ENCODE measurements around the gene CTNNBL1.
A peak's percentile ranks its signal among the peaks of the same experiment; 100 is the strongest.

Gene CTNNBL1

GRCh38 chr20:37729909-37730308 is 36.1 kb downstream of the CTNNBL1 start:
- TF ChIP-seq CTCF (IDR thresholded peaks at IDR 0.05; ENCODE audit: low read depth, low read length), result no peak
- no peak for TF ChIP-seq MYC (IDR thresholded peaks at IDR 0.05; ENCODE audit: low read depth, low read length)
- TF ChIP-seq POLR2A (IDR thresholded peaks at IDR 0.05; ENCODE audit: extremely low read depth, insufficient read length), result no peak
- no peak for TF ChIP-seq MAX (IDR thresholded peaks at IDR 0.05; ENCODE audit: low read depth, low read length)
- H3K4me3 ChIP-seq (ENCODE audit: low read depth, low read length), result no peak overlapping the region
- DNase-seq (ENCODE audit: low read depth), result no peak

- TF ChIP-seq CTCF (IDR thresholded peaks at IDR 0.05; ENCODE audit: low read depth, low read length), result no peak
- DNase-seq (ENCODE audit: low read depth), result no peak
- no peak overlapping the region for H3K4me3 ChIP-seq (ENCODE audit: low read depth, low read length)
Observed at GRCh38 chr20:37733416-37733815, 39.6 kb downstream of the CTNNBL1 start.

GRCh38 chr20:37734228-37734985 is 40.6 kb downstream of the CTNNBL1 start:
- TF ChIP-seq POLR2A (IDR thresholded peaks at IDR 0.05; ENCODE audit: extremely low read depth, insufficient read length), result no peak
- no peak for TF ChIP-seq MYC (IDR thresholded peaks at IDR 0.05; ENCODE audit: low read depth, low read length)
- no peak for TF ChIP-seq CTCF (IDR thresholded peaks at IDR 0.05; ENCODE audit: low read depth, low read length)
- TF ChIP-seq MAX (IDR thresholded peaks at IDR 0.05; ENCODE audit: low read depth, low read length), result no peak
- H3K4me3 ChIP-seq (ENCODE audit: low read depth, low read length), result no peak overlapping the region
- no peak for DNase-seq (ENCODE audit: low read depth)

- no peak for DNase-seq (ENCODE audit: low read depth)
- TF ChIP-seq POLR2A (IDR thresholded peaks at IDR 0.05; ENCODE audit: extremely low read depth, insufficient read length) (no peak), MYC (IDR thresholded peaks at IDR 0.05; ENCODE audit: low read depth, low read length) (no peak), CTCF (IDR thresholded peaks at IDR 0.05; ENCODE audit: low read depth, low read length) (no peak)
- no peak overlapping the region for H3K4me3 ChIP-seq (ENCODE audit: low read depth, low read length)
Observed at GRCh38 chr20:37735541-37735940, 41.7 kb downstream of the CTNNBL1 start.

- TF ChIP-seq MYC (IDR thresholded peaks at IDR 0.05; ENCODE audit: low read depth, low read length) (no peak), CTCF (IDR thresholded peaks at IDR 0.05; ENCODE audit: low read depth, low read length) (no peak), POLR2A (IDR thresholded peaks at IDR 0.05; ENCODE audit: extremely low read depth, insufficient read length) (no peak), MAX (IDR thresholded peaks at IDR 0.05; ENCODE audit: low read depth, low read length) (no peak)
- DNase-seq (ENCODE audit: low read depth), result no peak
- H3K4me3 ChIP-seq (ENCODE audit: low read depth, low read length), result no peak overlapping the region
Observed at GRCh38 chr20:37736132-37736531, 42.3 kb downstream of the CTNNBL1 start.

GRCh38 chr20:37737826-37738420 is 44.1 kb downstream of the CTNNBL1 start:
- H3K4me3 ChIP-seq (ENCODE audit: low read depth, low read length), result no peak overlapping the region
- TF ChIP-seq MYC (IDR thresholded peaks at IDR 0.05; ENCODE audit: low read depth, low read length), result no peak
- TF ChIP-seq POLR2A (IDR thresholded peaks at IDR 0.05; ENCODE audit: extremely low read depth, insufficient read length), result no peak
- no peak for TF ChIP-seq CTCF (IDR thresholded peaks at IDR 0.05; ENCODE audit: low read depth, low read length)
- no peak for TF ChIP-seq MAX (IDR thresholded peaks at IDR 0.05; ENCODE audit: low read depth, low read length)
- peak; percentile 32 for DNase-seq (ENCODE audit: low read depth)

Data from NB4 (cell line).